ENCODE results near the gene PTPN21. TPM values are rescaled to one million over a fixed set of nuclear protein-coding genes. Genes with fewer than 3 reads are reported as not detected.

Gene PTPN21
- polyA plus RNA-seq, 3 donors = not detected

- H3K4me2 ChIP-seq (replicated peaks; ENCODE audit: extremely low read depth, low read length, poor library complexity, severe bottlenecking) = no peak overlapping the region
- no peak overlapping the region for H3K4me3 ChIP-seq (replicated peaks in 1 of 3; ENCODE audit: low read depth in 2 of 3, low read length in 3 of 3)
- H3K27me3 ChIP-seq (ENCODE audit: control insufficient read depth in 2 of 2, insufficient read depth in 2 of 2, low read length in 2 of 2) = no peaks in the 10 kb centered on the region
- Mint-ChIP-seq H3K27ac (no peak overlapping the region), H3K36me3 (no peaks in the 10 kb centered on the region), H3K4me1 (no peaks in the 10 kb centered on the region), H3K4me3 (no peak overlapping the region), H3K9me3 (peaks cover 3 to 19% (median 13%) of the 10 kb centered on the region in 7 donors), H3K27me3 (ENCODE audit: low read depth in 3 of 3) (peaks cover 0 to 9% (median 6%) of the 10 kb centered on the region in 3 donors)
- no peaks in the 10 kb centered on the region for H3K79me2 ChIP-seq (ENCODE audit: insufficient read depth, low read length)
- H3K27ac ChIP-seq (ENCODE audit: low read depth in 1 of 2, low read length in 2 of 2) = no peak overlapping the region
- H4K20me1 ChIP-seq (ENCODE audit: insufficient read depth, low read length) = no peaks in the 10 kb centered on the region
- no CpG with 5 or more reads among the region's 6 CpGs for WGBS (ENCODE audit: insufficient coverage)
- H3K9ac ChIP-seq (ENCODE audit: insufficient read depth, low read length, poor library complexity, severe bottlenecking) = no peak overlapping the region
- no peak for DNase-seq
- TF ChIP-seq, protein P1, sequence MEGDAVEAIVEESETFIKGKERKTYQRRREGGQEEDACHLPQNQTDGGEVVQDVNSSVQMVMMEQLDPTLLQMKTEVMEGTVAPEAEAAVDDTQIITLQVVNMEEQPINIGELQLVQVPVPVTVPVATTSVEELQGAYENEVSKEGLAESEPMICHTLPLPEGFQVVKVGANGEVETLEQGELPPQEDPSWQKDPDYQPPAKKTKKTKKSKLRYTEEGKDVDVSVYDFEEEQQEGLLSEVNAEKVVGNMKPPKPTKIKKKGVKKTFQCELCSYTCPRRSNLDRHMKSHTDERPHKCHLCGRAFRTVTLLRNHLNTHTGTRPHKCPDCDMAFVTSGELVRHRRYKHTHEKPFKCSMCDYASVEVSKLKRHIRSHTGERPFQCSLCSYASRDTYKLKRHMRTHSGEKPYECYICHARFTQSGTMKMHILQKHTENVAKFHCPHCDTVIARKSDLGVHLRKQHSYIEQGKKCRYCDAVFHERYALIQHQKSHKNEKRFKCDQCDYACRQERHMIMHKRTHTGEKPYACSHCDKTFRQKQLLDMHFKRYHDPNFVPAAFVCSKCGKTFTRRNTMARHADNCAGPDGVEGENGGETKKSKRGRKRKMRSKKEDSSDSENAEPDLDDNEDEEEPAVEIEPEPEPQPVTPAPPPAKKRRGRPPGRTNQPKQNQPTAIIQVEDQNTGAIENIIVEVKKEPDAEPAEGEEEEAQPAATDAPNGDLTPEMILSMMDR (IDR thresholded peaks at IDR 0.05) = no peak
- no peak overlapping the region for H2AFZ ChIP-seq (ENCODE audit: insufficient read depth, low read depth, low read length, poor library complexity, severe bottlenecking)
- peaks cover 0 to 17% of the 10 kb centered on the region in 2 donors for H3K9me3 ChIP-seq (replicated peaks in 1 of 2; ENCODE audit: control insufficient read depth in 1 of 2, insufficient read depth in 1 of 2, low read length in 2 of 2)
- H3K4me1 ChIP-seq (ENCODE audit: control insufficient read depth in 1 of 2, insufficient read depth in 2 of 2, low read length in 2 of 2) = no peaks in the 10 kb centered on the region
- H3K36me3 ChIP-seq (replicated peaks in 1 of 2; ENCODE audit: control insufficient read depth in 1 of 2, insufficient read depth in 2 of 2, low read length in 2 of 2) = no peaks in the 10 kb centered on the region
- intact Hi-C loops (cut with micrococcal nuclease) = no loop called here
These were observed 77.1 kb downstream of the PTPN21 start for GRCh38 chr14:88477513-88478250.

DNA sequence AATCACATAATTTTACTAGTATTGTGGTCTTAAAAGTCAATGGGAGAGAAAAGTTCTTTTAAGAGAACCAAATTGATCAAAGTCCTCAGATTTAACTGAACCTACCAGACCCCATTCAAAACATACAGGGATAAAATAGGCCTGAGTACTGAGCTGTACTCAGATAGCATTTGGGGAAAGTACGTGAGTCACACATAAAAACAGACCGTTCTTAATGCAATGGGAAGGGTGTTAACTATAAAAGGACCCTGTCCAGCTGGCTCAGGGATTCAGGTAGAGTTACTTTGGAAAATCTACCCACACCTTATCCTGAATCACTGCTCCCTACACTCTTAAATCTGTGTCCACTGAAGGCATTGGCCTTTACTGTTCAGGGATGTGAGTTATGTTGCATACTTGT is 78.0 kb downstream of the PTPN21 start:
- no peak for DNase-seq
- intact Hi-C loops (cut with micrococcal nuclease) = no loop called here

More for the DNA sequence above, 78.0 kb downstream of the PTPN21 start:
- H3K4me2 ChIP-seq (replicated peaks; ENCODE audit: extremely low read depth, low read length, poor library complexity, severe bottlenecking) = no peak overlapping the region
- Mint-ChIP-seq H3K36me3 (no peaks in the 10 kb centered on the region), H3K27ac (no peak overlapping the region), H3K4me3 (no peak overlapping the region), H3K9me3 (peaks cover 3 to 19% (median 13%) of the 10 kb centered on the region in 7 donors), H3K4me1 (no peaks in the 10 kb centered on the region), H3K27me3 (ENCODE audit: low read depth in 3 of 3) (peaks cover 0 to 9% (median 3%) of the 10 kb centered on the region in 3 donors)
- TF ChIP-seq, protein P1 (IDR thresholded peaks at IDR 0.05) = no peak
- H4K20me1 ChIP-seq (ENCODE audit: insufficient read depth, low read length) = no peaks in the 10 kb centered on the region
- H3K36me3 ChIP-seq (replicated peaks in 1 of 2; ENCODE audit: control insufficient read depth in 1 of 2, insufficient read depth in 2 of 2, low read length in 2 of 2) = no peaks in the 10 kb centered on the region
- no peak overlapping the region for H3K9ac ChIP-seq (ENCODE audit: insufficient read depth, low read length, poor library complexity, severe bottlenecking)
- no CpG with 5 or more reads among the region's 2 CpGs for WGBS (ENCODE audit: insufficient coverage)
- no peaks in the 10 kb centered on the region for H3K4me1 ChIP-seq (ENCODE audit: control insufficient read depth in 1 of 2, insufficient read depth in 2 of 2, low read length in 2 of 2)
- H2AFZ ChIP-seq (ENCODE audit: insufficient read depth, low read depth, low read length, poor library complexity, severe bottlenecking) = no peak overlapping the region
- H3K27ac ChIP-seq (ENCODE audit: low read depth in 1 of 2, low read length in 2 of 2) = no peak overlapping the region
- H3K27me3 ChIP-seq (ENCODE audit: control insufficient read depth in 2 of 2, insufficient read depth in 2 of 2, low read length in 2 of 2) = no peaks in the 10 kb centered on the region
- no peak overlapping the region for H3K4me3 ChIP-seq (replicated peaks in 1 of 3; ENCODE audit: low read depth in 2 of 3, low read length in 3 of 3)
- no peaks in the 10 kb centered on the region for H3K79me2 ChIP-seq (ENCODE audit: insufficient read depth, low read length)
- peaks cover 0 to 17% of the 10 kb centered on the region in 2 donors for H3K9me3 ChIP-seq (replicated peaks in 1 of 2; ENCODE audit: control insufficient read depth in 1 of 2, insufficient read depth in 1 of 2, low read length in 2 of 2)
